PC-3 (cell line): ENCODE results near the gene MPPED2.

Experiments used
- EZH2 ChIP-seq: fragments of 300-600 bp; sonication (generic); IDR thresholded peaks from one replicate; pipeline ENCODE4 v1.6.1; 2017; ENCODE audit warnings: antibody characterized with exemption, mild to moderate bottlenecking, low read length; ENCODE audit not compliant: unreplicated experiment
- EZH2phosphoT487 ChIP-seq: fragments of 300-600 bp; sonication (generic); IDR thresholded peaks from 2 replicates; pipeline ENCODE4 v1.6.1; 2018; ENCODE audit warnings: mild to moderate bottlenecking, antibody characterized with exemption, low read length, borderline replicate concordance
- TF ChIP-seq, protein P1 (sequence below): fragments of 300-600 bp; sonication (generic); conservative IDR thresholded peaks from 2 replicates; pipeline ENCODE4 v1.5.1; 2017; ENCODE audit warnings: antibody characterized with exemption, low read depth, mild to moderate bottlenecking, low read length

DNA sequence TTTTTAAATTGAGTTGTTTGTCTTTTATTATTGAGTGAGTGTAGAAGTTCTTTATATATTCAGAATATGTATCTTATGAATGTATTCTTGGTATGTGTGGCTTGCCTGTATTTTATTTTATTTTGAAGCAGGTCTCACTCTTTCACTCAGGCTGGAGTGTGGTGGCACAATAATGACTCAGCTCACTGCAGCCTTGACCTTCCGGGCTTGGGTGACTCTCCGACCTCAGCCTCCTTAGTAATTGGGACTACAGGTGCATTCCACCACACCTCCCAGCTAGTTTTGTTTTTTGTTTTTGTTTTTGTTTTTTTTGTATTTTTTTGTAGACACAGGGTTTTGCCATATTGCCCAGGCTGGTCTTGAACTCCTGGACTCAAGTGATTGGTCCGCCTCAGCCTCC lies 24.5 kb upstream of the MPPED2 start:
- TF ChIP-seq, protein P1, sequence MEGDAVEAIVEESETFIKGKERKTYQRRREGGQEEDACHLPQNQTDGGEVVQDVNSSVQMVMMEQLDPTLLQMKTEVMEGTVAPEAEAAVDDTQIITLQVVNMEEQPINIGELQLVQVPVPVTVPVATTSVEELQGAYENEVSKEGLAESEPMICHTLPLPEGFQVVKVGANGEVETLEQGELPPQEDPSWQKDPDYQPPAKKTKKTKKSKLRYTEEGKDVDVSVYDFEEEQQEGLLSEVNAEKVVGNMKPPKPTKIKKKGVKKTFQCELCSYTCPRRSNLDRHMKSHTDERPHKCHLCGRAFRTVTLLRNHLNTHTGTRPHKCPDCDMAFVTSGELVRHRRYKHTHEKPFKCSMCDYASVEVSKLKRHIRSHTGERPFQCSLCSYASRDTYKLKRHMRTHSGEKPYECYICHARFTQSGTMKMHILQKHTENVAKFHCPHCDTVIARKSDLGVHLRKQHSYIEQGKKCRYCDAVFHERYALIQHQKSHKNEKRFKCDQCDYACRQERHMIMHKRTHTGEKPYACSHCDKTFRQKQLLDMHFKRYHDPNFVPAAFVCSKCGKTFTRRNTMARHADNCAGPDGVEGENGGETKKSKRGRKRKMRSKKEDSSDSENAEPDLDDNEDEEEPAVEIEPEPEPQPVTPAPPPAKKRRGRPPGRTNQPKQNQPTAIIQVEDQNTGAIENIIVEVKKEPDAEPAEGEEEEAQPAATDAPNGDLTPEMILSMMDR = no peak
- no peak for TF ChIP-seq EZH2
- no peak for TF ChIP-seq EZH2phosphoT487
